Epithelial cell of prostate (primary cell): ENCODE data around the gene VSIG2.

Experiments
- DNase-seq: peaks from one replicate; pipeline ENCODE4 v3.0.0-alpha.2; 2011; ENCODE audit warnings: low read depth, low spot score
- H3K27ac ChIP-seq: fragments of 450-650 bp; 2 replicates; pipeline ENCODE4 v1.5.1; 2017; ENCODE audit warnings: mild to moderate bottlenecking

The VSIG2 gene

GRCh38 chr11:124749912-124750311 is 2.1 kb downstream of the VSIG2 start:
- no peak for DNase-seq
- H3K27ac ChIP-seq = peak overlapping the region; percentile 89

- peak overlapping the region; percentile 89 for H3K27ac ChIP-seq
- DNase-seq = peak; percentile 37
These were observed 3.3 kb downstream of the VSIG2 start for GRCh38 chr11:124748481-124749343.

GRCh38 chr11:124748100-124748418 is 4.0 kb downstream of the VSIG2 start:
- no peak for DNase-seq
- H3K27ac ChIP-seq = peak overlapping the region; percentile 89

GRCh38 chr11:124747406-124748099 is 4.5 kb downstream of the VSIG2 start:
- no peak for DNase-seq
- H3K27ac ChIP-seq = peak overlapping the region; percentile 89

GRCh38 chr11:124746621-124747243 is 5.3 kb downstream of the VSIG2 start:
- DNase-seq = peak; percentile 27
- H3K27ac ChIP-seq = peak overlapping the region; percentile 89

GRCh38 chr11:124745835-124746620 is 6.0 kb downstream of the VSIG2 start:
- peak overlapping the region; percentile 89 for H3K27ac ChIP-seq
- DNase-seq = no peak

- DNase-seq = no peak
These were observed 6.7 kb downstream of the VSIG2 start for GRCh38 chr11:124745270-124745834.

GRCh38 chr11:124743050-124743449 is 9.0 kb downstream of the VSIG2 start:
- no peak for DNase-seq
- H3K27ac ChIP-seq = no peak overlapping the region

More at GRCh38 chr11:124745270-124745834, 6.7 kb downstream of the VSIG2 start:
- no peak overlapping the region for H3K27ac ChIP-seq

GRCh38 chr11:124742555-124742954 is 9.5 kb downstream of the VSIG2 start:
- DNase-seq = no peak
- no peak overlapping the region for H3K27ac ChIP-seq

- no peak overlapping the region for H3K27ac ChIP-seq
- DNase-seq = no peak
These were observed 11.7 kb downstream of the VSIG2 start for GRCh38 chr11:124740277-124740882.

- DNase-seq = no peak
- no peak within 1 kb of the TSS for H3K27ac ChIP-seq
These were observed 12.4 kb downstream of the VSIG2 start, which contains the start of gene NRGN for GRCh38 chr11:124739479-124740276. TSS of gene NRGN (plus strand) at chr11:124739942. CDS start at chr11:124740085, 143 bp downstream.

GRCh38 chr11:124738713-124739478 is 13.2 kb downstream of the VSIG2 start:
- H3K27ac ChIP-seq = no peak overlapping the region
- DNase-seq = no peak

- DNase-seq = no peak
- no peak overlapping the region for H3K27ac ChIP-seq
These were observed 14.3 kb downstream of the VSIG2 start for GRCh38 chr11:124737638-124738305.

- no peak for DNase-seq
- no peak overlapping the region for H3K27ac ChIP-seq
These were observed 15.3 kb downstream of the VSIG2 start for GRCh38 chr11:124736736-124737135.

- H3K27ac ChIP-seq = no peak overlapping the region
- DNase-seq = no peak
These were observed 19.8 kb downstream of the VSIG2 start for GRCh38 chr11:124732230-124732629.

GRCh38 chr11:124729571-124729970 is 22.5 kb downstream of the VSIG2 start:
- no peak for DNase-seq
- H3K27ac ChIP-seq = no peak overlapping the region

- no peak overlapping the region for H3K27ac ChIP-seq
These were observed 23.9 kb downstream of the VSIG2 start for GRCh38 chr11:124728134-124728533.

More at GRCh38 chr11:124728134-124728533, 23.9 kb downstream of the VSIG2 start:
- no peak for DNase-seq
